Measurements from ENCODE around the gene ZNF536.

DNA sequence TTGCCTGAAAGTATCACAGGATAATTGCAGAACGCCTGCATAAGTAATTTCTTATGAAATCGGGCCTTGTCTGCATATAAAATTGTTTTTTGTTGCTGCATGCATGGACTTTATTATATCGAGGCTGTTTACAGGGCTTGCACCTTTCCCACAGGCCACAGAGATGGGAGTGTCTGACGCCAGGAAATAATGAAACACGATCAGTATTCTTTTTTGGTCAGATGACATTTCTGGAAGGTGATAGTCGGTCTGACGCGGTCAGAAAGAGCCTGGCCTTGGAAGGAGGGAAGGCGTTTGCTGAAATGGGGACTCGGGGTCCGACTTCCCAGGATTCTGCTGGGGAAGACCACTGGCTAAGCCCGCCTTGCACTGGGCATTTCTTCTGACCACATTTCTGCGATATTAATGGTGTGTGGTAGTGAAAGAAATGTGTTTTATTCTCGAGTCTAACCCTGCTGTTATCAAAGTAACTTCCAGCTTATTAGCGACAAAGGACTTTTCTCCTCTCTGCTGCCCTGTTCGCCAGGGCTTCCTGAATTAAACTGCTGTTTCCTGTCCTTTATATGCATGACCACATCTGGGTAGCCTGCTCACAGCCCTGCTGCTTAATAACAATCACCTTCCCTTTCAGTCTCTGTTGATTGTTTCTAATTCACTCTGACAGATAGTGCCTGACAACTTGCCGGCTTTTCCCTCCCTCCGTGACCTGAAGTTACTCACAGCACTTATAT, 11.6 kb upstream of the ZNF536 start:
- TF ChIP-seq, protein P1, sequence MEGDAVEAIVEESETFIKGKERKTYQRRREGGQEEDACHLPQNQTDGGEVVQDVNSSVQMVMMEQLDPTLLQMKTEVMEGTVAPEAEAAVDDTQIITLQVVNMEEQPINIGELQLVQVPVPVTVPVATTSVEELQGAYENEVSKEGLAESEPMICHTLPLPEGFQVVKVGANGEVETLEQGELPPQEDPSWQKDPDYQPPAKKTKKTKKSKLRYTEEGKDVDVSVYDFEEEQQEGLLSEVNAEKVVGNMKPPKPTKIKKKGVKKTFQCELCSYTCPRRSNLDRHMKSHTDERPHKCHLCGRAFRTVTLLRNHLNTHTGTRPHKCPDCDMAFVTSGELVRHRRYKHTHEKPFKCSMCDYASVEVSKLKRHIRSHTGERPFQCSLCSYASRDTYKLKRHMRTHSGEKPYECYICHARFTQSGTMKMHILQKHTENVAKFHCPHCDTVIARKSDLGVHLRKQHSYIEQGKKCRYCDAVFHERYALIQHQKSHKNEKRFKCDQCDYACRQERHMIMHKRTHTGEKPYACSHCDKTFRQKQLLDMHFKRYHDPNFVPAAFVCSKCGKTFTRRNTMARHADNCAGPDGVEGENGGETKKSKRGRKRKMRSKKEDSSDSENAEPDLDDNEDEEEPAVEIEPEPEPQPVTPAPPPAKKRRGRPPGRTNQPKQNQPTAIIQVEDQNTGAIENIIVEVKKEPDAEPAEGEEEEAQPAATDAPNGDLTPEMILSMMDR (IDR thresholded peaks at IDR 0.05), result no peak
- no peak for TF ChIP-seq TCF7L2 (IDR thresholded peaks at IDR 0.05; ENCODE audit: low read depth, low read length)
